GM23338 (cell line): Measurements from ENCODE around the gene ACYP2. TPM values are rescaled to one million over a fixed set of nuclear protein-coding genes. Genes with fewer than 3 reads are reported as not detected.
A peak's percentile ranks its signal among the peaks of the same experiment; 100 is the strongest.
"Not testable (repeated sequence)": the region's sequence is repeated elsewhere in the genome, so short reads cannot be mapped to it uniquely, and the experiment has no call there.

Experiments
- ATAC-seq: fragments of 200-7000 bp; cut with Tn5 transposase; 3 replicates; pipeline ENCODE4 v1.9.1; 2020
- DNase-seq: peaks from one replicate; pipeline ENCODE4 v3.0.0-alpha.2; 2015; ENCODE audit warnings: low spot score
- H2AFZ ChIP-seq: fragments of 200-600 bp; sonication (generic); 2 replicates; pipeline ENCODE4 v1.8.0; 2016; ENCODE audit warnings: antibody characterized with exemption, mild to moderate bottlenecking, moderate library complexity
- H3F3A ChIP-seq: fragments of 200-600 bp; sonication (generic); replicated peaks from 2 replicates; pipeline ENCODE4 v1.8.0; 2017; ENCODE audit warnings: antibody characterized with exemption, mixed run types, low read depth
- H3K27ac ChIP-seq: fragments of 200-600 bp; sonication (generic); 2 replicates; pipeline ENCODE4 v1.6.1; 2016; ENCODE audit warnings: low read depth
- H3K27me3 ChIP-seq: fragments of 200-600 bp; sonication (generic); 2 replicates; pipeline ENCODE4 v1.8.0; 2016; ENCODE audit warnings: mild to moderate bottlenecking, mixed run types, moderate library complexity; ENCODE audit not compliant: insufficient read depth
- H3K36me3 ChIP-seq: fragments of 200-600 bp; sonication (generic); 2 replicates; pipeline ENCODE4 v1.8.0; 2016; ENCODE audit warnings: mild to moderate bottlenecking; ENCODE audit not compliant: insufficient read depth
- H3K4me1 ChIP-seq: fragments of 200-600 bp; sonication (generic); 2 replicates; pipeline ENCODE4 v1.8.0; 2016; ENCODE audit warnings: mild to moderate bottlenecking, moderate library complexity; ENCODE audit not compliant: insufficient read depth
- H3K4me2 ChIP-seq: fragments of 200-600 bp; sonication (generic); 2 replicates; pipeline ENCODE4 v1.7.1; 2017; ENCODE audit warnings: mixed run types
- H3K4me3 ChIP-seq: fragments of 200-600 bp; sonication (generic); 2 replicates; pipeline ENCODE4 v1.6.1; 2016; ENCODE audit warnings: mixed run types
- H3K79me2 ChIP-seq: fragments of 200-600 bp; sonication (generic); replicated peaks from 2 replicates; pipeline ENCODE4 v1.8.0; 2017; ENCODE audit warnings: mild to moderate bottlenecking; ENCODE audit not compliant: insufficient read depth
- H3K9me2 ChIP-seq: fragments of 200-600 bp; sonication (generic); 2 replicates; pipeline ENCODE4 v1.8.0; 2017; ENCODE audit not compliant: insufficient read depth
- H4K20me1 ChIP-seq: fragments of 200-600 bp; sonication (generic); replicated peaks from 2 replicates; pipeline ENCODE4 v1.8.0; 2017; ENCODE audit warnings: mild to moderate bottlenecking; ENCODE audit not compliant: insufficient read depth
- H3K27ac Mint-ChIP-seq: 2 replicates; pipeline ENCODE4 v1.8.0; 2020; ENCODE audit warnings: inconsistent platforms, mild to moderate bottlenecking, moderate library complexity, mixed read lengths
- H3K27me3 Mint-ChIP-seq: 3 replicates; pipeline ENCODE4 v1.8.0; 2022; ENCODE audit warnings: low read depth, mild to moderate bottlenecking, moderate library complexity, mixed read lengths, inconsistent platforms; ENCODE audit not compliant: insufficient read depth, poor library complexity
- H3K36me3 Mint-ChIP-seq: 3 replicates; pipeline ENCODE4 v1.8.0; 2021; ENCODE audit warnings: low read depth, mild to moderate bottlenecking, inconsistent platforms, moderate library complexity, mixed read lengths
- H3K4me1 Mint-ChIP-seq: 3 replicates; pipeline ENCODE4 v1.8.0; 2020; ENCODE audit warnings: mild to moderate bottlenecking, inconsistent platforms, mixed read lengths
- H3K4me3 Mint-ChIP-seq: 3 replicates; pipeline ENCODE4 v1.8.0; 2021; ENCODE audit warnings: moderate library complexity, mild to moderate bottlenecking, inconsistent platforms, mixed read lengths
- H3K9me3 Mint-ChIP-seq: 3 replicates; pipeline ENCODE4 v1.8.0; 2020; ENCODE audit warnings: moderate library complexity, mild to moderate bottlenecking, inconsistent platforms, mixed read lengths
- CTCF ChIP-seq, 2 experiments: fragments of 200-600 bp in 1 of 2; sonication (generic) in 1 of 2; conservative IDR thresholded peaks; 2 replicates each; pipeline versions ENCODE4 v1.5.1 to v1.6.1; 2016 to 2017; ENCODE audit warnings: antibody characterized with exemption in 2 of 2, low read depth in 2 of 2, mild to moderate bottlenecking in 2 of 2, moderate library complexity in 1 of 2
- EZH2 ChIP-seq: fragments of 200-600 bp; sonication (generic); IDR thresholded peaks from one replicate; pipeline ENCODE4 v1.8.0; 2017; ENCODE audit warnings: antibody characterized with exemption, mild to moderate bottlenecking, low read depth; ENCODE audit not compliant: unreplicated experiment
- EZH2phosphoT487 ChIP-seq: fragments of 200-600 bp; sonication (generic); IDR thresholded peaks from one replicate; pipeline ENCODE4 v1.8.1; 2018; ENCODE audit warnings: antibody characterized with exemption; ENCODE audit not compliant: unreplicated experiment
- JUNB ChIP-seq: IDR thresholded peaks from one replicate; pipeline ENCODE4 v1.6.1; 2016; ENCODE audit warnings: antibody characterized with exemption; ENCODE audit not compliant: unreplicated experiment
- NANOG ChIP-seq: IDR thresholded peaks from 2 replicates; pipeline ENCODE4 v1.6.1; 2016; ENCODE audit warnings: antibody characterized with exemption, borderline replicate concordance
- POLR2AphosphoS5 ChIP-seq: IDR thresholded peaks from 2 replicates; pipeline ENCODE4 v1.6.1; 2016; ENCODE audit warnings: antibody characterized with exemption, low read depth
- ZNF114 ChIP-seq: fragments of 250-450 bp; sonication (Bioruptor Pico); IDR thresholded peaks from 2 replicates; pipeline ENCODE4 v1.5.0; 2020; ENCODE audit warnings: mild to moderate bottlenecking, moderate library complexity
- ZNF331 ChIP-seq: fragments of 250-450 bp; sonication (Bioruptor Pico); IDR thresholded peaks from 2 replicates; pipeline ENCODE4 v1.5.0; 2020; ENCODE audit warnings: low read depth, mild to moderate bottlenecking, moderate library complexity
- polyA plus RNA-seq: library from polyadenylated mRNA; unstranded; fragments of >200 nt; fragmentation: Nextera tagmentation; extraction: Ambion mirVana; gene quantifications from 2 replicates; pipeline ENCODE4 v1.2.1, GENCODE V29; 2016
- total RNA-seq: library from RNA; depleted of rRNA; stranded (reverse); fragments of >200 nt; shearing (Covaris generic); gene quantifications from 2 replicates; pipeline ENCODE4 v1.2.3, GENCODE V29; 2014
- TF ChIP-seq, protein P1 (sequence below): IDR thresholded peaks from 2 replicates; pipeline ENCODE4 v1.6.1; 2016; ENCODE audit warnings: antibody characterized with exemption

Gene ACYP2
- total and polyA plus RNA-seq, 2 experiments from 2014 or later, result 2.3 to 15.5 TPM

DNA sequence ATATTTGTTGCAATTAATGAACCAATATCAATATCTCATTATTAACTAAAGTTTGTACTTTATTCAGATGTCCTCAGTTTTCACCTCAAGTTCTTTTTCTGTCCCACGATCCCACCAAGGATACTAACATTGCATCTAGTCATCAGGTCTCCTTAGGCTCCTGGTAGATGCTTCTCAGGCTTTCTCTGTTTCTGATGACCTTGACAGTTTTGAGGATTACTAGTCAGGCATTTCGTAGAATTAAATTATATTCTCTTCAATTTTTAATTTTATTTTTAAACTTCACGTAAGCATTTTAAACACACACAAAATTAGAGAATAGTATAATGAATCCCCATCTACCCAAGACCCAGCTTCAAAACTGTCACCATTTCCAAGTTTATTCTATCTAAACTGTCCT is 5.6 kb upstream of the ACYP2 start (continued):
- TF ChIP-seq CTCF (conservative IDR thresholded peaks at IDR 0.05; ENCODE audit: low read depth in 2 of 2), result no peak
- TF ChIP-seq, protein P1, sequence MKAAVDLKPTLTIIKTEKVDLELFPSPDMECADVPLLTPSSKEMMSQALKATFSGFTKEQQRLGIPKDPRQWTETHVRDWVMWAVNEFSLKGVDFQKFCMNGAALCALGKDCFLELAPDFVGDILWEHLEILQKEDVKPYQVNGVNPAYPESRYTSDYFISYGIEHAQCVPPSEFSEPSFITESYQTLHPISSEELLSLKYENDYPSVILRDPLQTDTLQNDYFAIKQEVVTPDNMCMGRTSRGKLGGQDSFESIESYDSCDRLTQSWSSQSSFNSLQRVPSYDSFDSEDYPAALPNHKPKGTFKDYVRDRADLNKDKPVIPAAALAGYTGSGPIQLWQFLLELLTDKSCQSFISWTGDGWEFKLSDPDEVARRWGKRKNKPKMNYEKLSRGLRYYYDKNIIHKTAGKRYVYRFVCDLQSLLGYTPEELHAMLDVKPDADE, result no peak
- TF ChIP-seq EZH2phosphoT487, result no peak
- no peak for TF ChIP-seq ZNF331

DNA sequence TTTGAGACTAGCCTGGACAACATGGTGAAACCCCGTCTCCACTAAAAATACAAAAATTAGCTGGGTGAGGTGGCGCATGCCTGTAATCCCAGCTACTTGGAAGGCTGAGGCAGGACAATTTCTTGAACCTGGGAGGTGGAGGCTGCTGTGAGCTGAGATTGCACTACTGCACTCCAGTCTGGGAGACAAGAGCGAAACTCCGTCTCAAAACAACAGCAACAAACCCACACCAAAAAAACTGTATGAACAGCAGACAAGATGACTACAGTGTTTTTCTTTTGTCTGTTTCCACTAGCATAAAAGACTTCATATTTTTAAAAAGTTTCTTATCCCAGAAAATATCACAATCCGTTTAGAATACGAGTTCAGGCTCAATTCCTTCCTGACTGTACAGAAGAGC is 936 bp upstream of the ACYP2 start:
- Histone ChIP-seq H3K4me3 (peak overlapping the region; percentile 75), H2AFZ (peak overlapping the region; percentile 85; the same call in 1 of the 2 replicates), H3K27ac (peak overlapping the region; percentile 99; the same call in 1 of the 2 replicates), H3K4me2 (peak overlapping the region; percentile 76), H3K36me3 (peaks cover 14% of the 10 kb centered on the region)
- H3K9me3 Mint-ChIP-seq, result peaks cover 33% of the 10 kb centered on the region
- H3K79me2 ChIP-seq, H3K27me3 ChIP-seq, H3K4me1 Mint-ChIP-seq, H4K20me1 ChIP-seq, H3K4me1 ChIP-seq, H3K9me2 ChIP-seq, H3K27me3 Mint-ChIP-seq, ATAC-seq, DNase-seq, H3F3A ChIP-seq: not testable (repeated sequence)
- peak overlapping the region; percentile 93 for H3K4me3 Mint-ChIP-seq
- peaks cover 35% of the 10 kb centered on the region for H3K36me3 Mint-ChIP-seq
- H3K27ac Mint-ChIP-seq, result peak overlapping the region; percentile 100

DNA sequence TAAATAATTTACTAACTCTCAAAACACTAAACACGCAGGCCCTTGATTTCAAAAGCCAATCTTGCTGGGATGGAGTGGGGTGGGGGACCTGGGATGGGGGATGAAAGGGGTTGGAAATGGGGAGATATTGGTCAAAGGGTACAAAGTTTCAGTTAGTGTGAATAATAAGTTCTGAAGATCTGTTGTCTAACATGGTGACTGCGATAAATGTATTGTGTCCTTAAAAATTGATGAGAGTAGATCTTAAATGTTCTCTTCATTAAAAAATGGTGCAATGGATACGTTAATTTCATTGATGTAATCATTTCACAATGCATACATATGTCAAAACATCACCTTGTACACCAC is 505 bp upstream of the ACYP2 start:
- ATAC-seq (no peak), DNase-seq (no peak)
- Histone ChIP-seq H3K4me3 (peak overlapping the region; percentile 75), H3K4me2 (peak overlapping the region; percentile 76), H3K27me3 (no peaks in the 10 kb centered on the region), H3K9me2 (no peaks in the 10 kb centered on the region), H3K4me1 (peaks cover 7% of the 10 kb centered on the region; the same call in 1 of the 2 replicates), H3K27ac (peak overlapping the region; percentile 99), H4K20me1 (no peaks in the 10 kb centered on the region), H3K79me2 (no peaks in the 10 kb centered on the region; the same call in 1 of the 2 replicates), H3F3A (no peaks in the 10 kb centered on the region), H3K36me3 (peaks cover 14% of the 10 kb centered on the region), H2AFZ (peak overlapping the region; percentile 85; the same call in 1 of the 2 replicates)
- peaks cover 39% of the 10 kb centered on the region for H3K36me3 Mint-ChIP-seq
- peak overlapping the region; percentile 93 for H3K4me3 Mint-ChIP-seq
- peaks cover 38% of the 10 kb centered on the region for H3K9me3 Mint-ChIP-seq
- H3K4me1 Mint-ChIP-seq, result peaks cover 6% of the 10 kb centered on the region
- peak overlapping the region; percentile 100 for H3K27ac Mint-ChIP-seq
- peaks cover 5% of the 10 kb centered on the region for H3K27me3 Mint-ChIP-seq
- TF ChIP-seq ZNF114 (no peak), JUNB (no peak), EZH2 (no peak), CTCF (conservative IDR thresholded peaks at IDR 0.05; ENCODE audit: low read depth in 2 of 2) (no peak), ZNF331 (no peak), POLR2AphosphoS5 (no peak), EZH2phosphoT487 (no peak), NANOG (no peak)
